Mesenchymal stem cell (in vitro differentiated cells and primary cell): ENCODE measurements around the gene MANSC4.
A peak's percentile ranks its signal among the peaks of the same experiment; 100 is the strongest.

Source experiments
- DNase-seq: peaks from one replicate; pipeline ENCODE4 v3.0.0-alpha.2; 2013
- H2AFZ ChIP-seq: one replicate; pipeline ENCODE4 v1.6.1; 2013; ENCODE audit warnings: low read depth, mild to moderate bottlenecking, control low read depth, inconsistent platforms, low read length, moderate library complexity
- H2AK5ac ChIP-seq: 2 replicates; pipeline ENCODE4 v1.6.1; 2013; ENCODE audit warnings: low read length, moderate library complexity, mild to moderate bottlenecking, inconsistent platforms; ENCODE audit not compliant: severe bottlenecking
- H2BK120ac ChIP-seq: one replicate; pipeline ENCODE4 v1.6.1; 2013; ENCODE audit warnings: low read depth, mild to moderate bottlenecking, inconsistent platforms, low read length, moderate library complexity
- H2BK12ac ChIP-seq, 2 experiments: one replicate each; pipeline ENCODE4 v1.6.1; 2013; ENCODE audit warnings: inconsistent platforms in 2 of 2, low read length in 2 of 2, mild to moderate bottlenecking in 2 of 2, moderate library complexity in 2 of 2, control low read depth in 1 of 2
- H2BK15ac ChIP-seq: one replicate; pipeline ENCODE4 v1.6.1; 2013; ENCODE audit warnings: mild to moderate bottlenecking, low read depth, inconsistent platforms; ENCODE audit not compliant: poor library complexity, severe bottlenecking
- H2BK5ac ChIP-seq: 2 replicates; pipeline ENCODE4 v1.6.1; 2013; ENCODE audit warnings: low read depth, mild to moderate bottlenecking, low read length, control low read depth, inconsistent platforms; ENCODE audit not compliant: poor library complexity, severe bottlenecking
- H3K14ac ChIP-seq, 2 experiments: one replicate each; pipeline ENCODE4 v1.6.1; 2013; ENCODE audit warnings: inconsistent platforms in 2 of 2, low read length in 2 of 2, control low read depth in 1 of 2, mild to moderate bottlenecking in 1 of 2, moderate library complexity in 1 of 2
- H3K18ac ChIP-seq, 2 experiments: one replicate each; pipeline ENCODE4 v1.6.1; 2013; ENCODE audit warnings: inconsistent platforms in 2 of 2, low read length in 2 of 2, control low read depth in 1 of 2, low read depth in 1 of 2, mild to moderate bottlenecking in 1 of 2
- H3K23ac ChIP-seq, 2 experiments: one replicate each; pipeline ENCODE4 v1.6.1; 2013; ENCODE audit warnings: inconsistent platforms in 2 of 2, low read length in 2 of 2, mild to moderate bottlenecking in 2 of 2, moderate library complexity in 2 of 2, control low read depth in 1 of 2
- H3K27ac ChIP-seq: 2 replicates; pipeline ENCODE4 v1.5.1; 2013; ENCODE audit warnings: mild to moderate bottlenecking, moderate library complexity, low read length, control low read depth, inconsistent platforms; ENCODE audit not compliant: poor library complexity, severe bottlenecking
- H3K27me3 ChIP-seq, 2 experiments: 2 replicates each; pipeline versions ENCODE4 v1.6.1 to v1.7.0; 2013; ENCODE audit warnings: low read length in 2 of 2, mild to moderate bottlenecking in 2 of 2, moderate library complexity in 2 of 2, control low read depth in 1 of 2, inconsistent platforms in 1 of 2; ENCODE audit not compliant: control insufficient read depth in 1 of 2, insufficient read depth in 1 of 2
- H3K36me3 ChIP-seq, 2 experiments: 2 replicates each; pipeline versions ENCODE4 v1.6.1 to v1.7.0; 2013; ENCODE audit warnings: low read length in 2 of 2, control low read depth in 1 of 2, inconsistent platforms in 1 of 2, low read depth in 1 of 2, mild to moderate bottlenecking in 1 of 2; ENCODE audit not compliant: insufficient read depth in 2 of 2, control insufficient read depth in 1 of 2
- H3K4ac ChIP-seq, 2 experiments: one replicate each; pipeline ENCODE4 v1.6.1; 2013; ENCODE audit warnings: inconsistent platforms in 2 of 2, low read length in 2 of 2, mild to moderate bottlenecking in 2 of 2, moderate library complexity in 2 of 2, control low read depth in 1 of 2, low read depth in 1 of 2
- H3K4me1 ChIP-seq: 2 replicates; pipeline ENCODE4 v1.6.1; 2013; ENCODE audit warnings: low read depth, low read length, control low read depth; ENCODE audit not compliant: control insufficient read depth, insufficient read depth
- H3K4me2 ChIP-seq: 2 replicates; pipeline ENCODE4 v1.6.1; 2013; ENCODE audit warnings: low read length, mild to moderate bottlenecking, inconsistent platforms; ENCODE audit not compliant: poor library complexity, severe bottlenecking
- H3K4me3 ChIP-seq, 2 experiments: 2 replicates each; pipeline versions ENCODE4 v1.5.1 to v1.7.0; 2013; ENCODE audit warnings: low read length in 2 of 2, mild to moderate bottlenecking in 2 of 2, control low read depth in 1 of 2, low read depth in 1 of 2; ENCODE audit not compliant: insufficient read depth in 1 of 2
- H3K79me1 ChIP-seq: replicated peaks from 2 replicates; pipeline ENCODE4 v1.6.1; 2013; ENCODE audit warnings: mild to moderate bottlenecking, control low read depth, low read length, inconsistent platforms; ENCODE audit not compliant: poor library complexity, severe bottlenecking
- H3K9ac ChIP-seq: 2 replicates; pipeline ENCODE4 v1.7.0; 2013; ENCODE audit warnings: mild to moderate bottlenecking, low read length, moderate library complexity
- H3K9me3 ChIP-seq: 2 replicates; pipeline ENCODE4 v1.7.0; 2013; ENCODE audit warnings: mild to moderate bottlenecking, low read length; ENCODE audit not compliant: control insufficient read depth
- H4K8ac ChIP-seq: one replicate; pipeline ENCODE4 v1.6.1; 2013; ENCODE audit warnings: inconsistent platforms, mild to moderate bottlenecking, low read length, moderate library complexity
- H4K91ac ChIP-seq: one replicate; pipeline ENCODE4 v1.6.1; 2013; ENCODE audit warnings: mild to moderate bottlenecking, low read length, inconsistent platforms
- WGBS: methylation state at CpG from one replicate; pipeline ENCODE4 v1.1.7; 2013; ENCODE audit warnings: mixed read lengths; 5-methylcytosine and 5-hydroxymethylcytosine counted together

Gene MANSC4

DNA sequence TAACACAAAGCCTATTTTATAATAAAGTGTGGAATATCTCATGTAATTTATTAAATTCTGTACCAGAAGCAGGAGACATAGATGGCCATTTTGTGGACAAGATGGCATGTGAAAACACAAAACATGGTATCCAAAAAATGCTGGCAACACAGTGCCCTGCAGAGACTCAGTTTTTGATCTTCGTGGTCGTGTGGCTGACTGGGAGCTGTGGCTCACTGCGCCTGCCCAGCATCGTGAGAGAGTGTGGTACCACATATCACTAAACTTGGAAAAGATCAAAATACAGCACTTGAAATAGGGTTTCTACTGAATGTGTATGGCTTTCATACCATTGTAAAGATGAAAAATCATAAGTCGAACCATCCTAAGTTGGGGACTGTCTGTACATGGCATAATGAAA is 43.0 kb upstream of the MANSC4 start:
- Histone ChIP-seq H3K4me1 (peaks cover 4% of the 10 kb centered on the region), H3K18ac (no peak overlapping the region), H3K4ac (no peak overlapping the region), H2BK5ac (no peak overlapping the region), H2AK5ac (no peak overlapping the region), H3K14ac (no peak overlapping the region), H3K27ac (no peak overlapping the region), H2AFZ (no peak overlapping the region), H3K79me1 (no peaks in the 10 kb centered on the region), H3K4me3 (no peak overlapping the region), H4K8ac (no peak overlapping the region), H2BK120ac (no peak overlapping the region), H3K36me3 (no peaks in the 10 kb centered on the region), H2BK12ac (no peak overlapping the region), H3K9ac (no peak overlapping the region), H2BK15ac (no peak overlapping the region), H3K4me2 (no peak overlapping the region), H4K91ac (no peak overlapping the region), H3K9me3 (no peaks in the 10 kb centered on the region), H3K27me3 (no peaks in the 10 kb centered on the region), H3K23ac (peak overlapping the region in 1 of 2 experiments; percentile 65)
- 92% methylated on average over 4 of the region's 5 CpGs for WGBS
- no peak for DNase-seq

DNA sequence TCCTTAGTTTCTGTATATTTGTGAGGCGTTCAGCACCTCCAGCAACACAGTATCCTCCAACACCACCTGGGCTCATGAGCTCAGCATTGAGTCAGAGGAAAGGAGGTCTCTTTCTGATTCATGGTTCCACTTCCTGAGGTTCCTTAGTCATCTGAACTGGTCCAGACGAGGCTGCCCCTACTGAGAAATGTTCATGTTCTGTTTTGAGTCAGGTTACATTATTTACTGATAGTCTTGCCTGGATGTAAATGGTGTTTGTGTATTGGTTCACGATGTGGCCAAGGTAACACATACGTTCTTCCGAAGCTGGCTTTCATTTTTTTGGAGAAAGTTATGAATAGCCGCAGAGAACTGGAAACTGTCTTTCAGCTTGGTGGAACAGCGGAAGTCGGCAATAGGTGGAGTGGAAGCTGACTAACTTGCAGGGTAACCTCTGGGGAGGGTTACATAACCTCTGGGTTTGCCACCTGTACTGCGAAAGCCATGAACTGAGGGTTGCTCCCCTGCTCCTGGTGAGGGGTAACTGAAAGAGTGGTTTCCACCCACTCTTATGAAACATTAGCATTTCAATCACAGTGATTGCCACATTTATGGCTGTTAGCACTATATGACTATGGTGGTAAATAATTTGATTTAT is 42.2 kb upstream of the MANSC4 start:
- Histone ChIP-seq H3K4ac (no peak overlapping the region), H4K8ac (no peak overlapping the region), H2AK5ac (no peak overlapping the region), H3K9me3 (no peaks in the 10 kb centered on the region), H3K27me3 (no peaks in the 10 kb centered on the region), H3K4me1 (peaks cover 4% of the 10 kb centered on the region), H3K18ac (no peak overlapping the region), H3K36me3 (no peaks in the 10 kb centered on the region), H3K79me1 (no peaks in the 10 kb centered on the region), H2BK5ac (no peak overlapping the region), H3K27ac (no peak overlapping the region), H2BK120ac (no peak overlapping the region), H2AFZ (no peak overlapping the region), H4K91ac (no peak overlapping the region), H3K23ac (no peak overlapping the region), H2BK12ac (peak overlapping the region in 1 of 2 experiments; percentile 18), H3K9ac (peak overlapping the region; percentile 88), H3K4me3 (no peak overlapping the region), H2BK15ac (no peak overlapping the region), H3K4me2 (no peak overlapping the region), H3K14ac (no peak overlapping the region)
- WGBS: 58% methylated on average over 9 of the region's 9 CpGs
- peak; percentile 70 for DNase-seq

DNA sequence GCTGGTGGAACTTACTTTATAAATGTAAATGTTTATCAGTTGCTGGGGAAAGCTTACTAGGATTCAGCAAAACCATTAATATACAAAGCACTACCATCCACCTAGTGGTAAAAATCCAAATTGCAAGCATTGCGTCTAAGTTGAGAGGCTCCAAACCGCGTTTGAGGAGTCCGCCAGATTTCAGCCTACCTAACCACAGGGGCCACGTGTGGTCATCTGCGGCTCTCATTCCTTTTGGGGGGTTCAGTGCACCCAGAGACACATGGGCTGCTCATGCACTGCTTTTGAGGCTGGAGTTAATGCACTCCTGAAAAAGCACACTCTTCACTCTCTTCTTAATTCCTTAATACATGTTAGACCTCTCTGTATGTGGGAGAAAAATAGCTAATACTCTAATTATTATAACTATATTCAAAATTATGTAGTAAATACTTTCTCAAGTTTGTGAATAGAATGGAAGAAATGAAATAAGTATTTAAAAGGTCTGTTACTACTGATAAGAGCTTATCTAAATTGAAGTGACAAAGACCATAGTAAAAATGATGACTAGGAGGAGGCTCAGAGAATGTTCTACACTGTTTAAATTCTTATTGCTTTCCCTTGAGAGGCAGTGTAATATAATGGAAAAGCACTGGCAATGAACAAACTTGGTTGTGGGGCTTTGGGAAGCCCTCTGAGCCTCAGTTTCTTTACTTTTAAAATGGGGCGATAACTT is 41.4 kb upstream of the MANSC4 start:
- Histone ChIP-seq H3K79me1 (no peaks in the 10 kb centered on the region), H4K91ac (no peak overlapping the region), H2BK12ac (no peak overlapping the region), H2BK120ac (no peak overlapping the region), H2BK5ac (no peak overlapping the region), H3K27me3 (no peaks in the 10 kb centered on the region), H4K8ac (no peak overlapping the region), H3K4me2 (peak overlapping the region; percentile 77), H2AK5ac (no peak overlapping the region), H2AFZ (peak overlapping the region; percentile 44), H3K4ac (no peak overlapping the region), H3K36me3 (no peaks in the 10 kb centered on the region), H2BK15ac (no peak overlapping the region), H3K9me3 (no peaks in the 10 kb centered on the region), H3K27ac (peak overlapping the region; percentile 34), H3K14ac (peak overlapping the region in 1 of 2 experiments; percentile 36), H3K4me1 (peaks cover 4% of the 10 kb centered on the region), H3K9ac (peak overlapping the region; percentile 88), H3K18ac (peak overlapping the region in 1 of 2 experiments; percentile 31), H3K4me3 (peak overlapping the region in 1 of 2 experiments; percentile 55), H3K23ac (peak overlapping the region in 1 of 2 experiments; percentile 73)
- 6% methylated on average over 6 of the region's 7 CpGs for WGBS
- peak; percentile 77 for DNase-seq

DNA sequence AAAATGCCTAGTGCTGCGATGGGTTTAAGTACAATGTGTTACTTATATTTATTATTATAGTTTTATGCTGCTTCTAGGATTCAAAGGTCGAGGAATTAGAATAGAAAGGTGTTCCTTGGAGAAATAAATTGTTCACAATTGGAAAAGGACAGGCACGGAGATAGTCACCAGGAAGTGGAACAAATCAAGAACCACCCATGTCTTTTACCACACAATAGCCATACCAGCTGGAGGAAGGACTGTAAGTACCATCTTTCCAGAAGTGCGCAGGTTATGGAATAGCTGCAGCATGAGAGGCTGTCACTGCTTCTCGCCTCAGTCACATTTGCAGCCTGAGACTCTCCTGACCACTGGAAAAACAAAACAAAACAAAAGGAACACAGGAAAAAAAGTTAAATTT is 40.5 kb upstream of the MANSC4 start:
- H3K9ac ChIP-seq: peak overlapping the region; percentile 88
- no peak overlapping the region for H3K23ac ChIP-seq
- H4K8ac ChIP-seq: no peak overlapping the region
- H2AK5ac ChIP-seq: no peak overlapping the region
- DNase-seq: no peak
- H3K4me3 ChIP-seq: no peak overlapping the region
- no peak overlapping the region for H3K14ac ChIP-seq
- 74% methylated on average over 3 of the region's 5 CpGs for WGBS
- H2BK120ac ChIP-seq: no peak overlapping the region
- no peak overlapping the region for H2BK15ac ChIP-seq
- H3K27me3 ChIP-seq: no peaks in the 10 kb centered on the region
- H3K36me3 ChIP-seq: no peaks in the 10 kb centered on the region
- no peak overlapping the region for H4K91ac ChIP-seq
- H3K4ac ChIP-seq: no peak overlapping the region
- H3K27ac ChIP-seq: no peak overlapping the region
- no peak overlapping the region for H3K4me2 ChIP-seq
- peaks cover 4% of the 10 kb centered on the region for H3K4me1 ChIP-seq
- H2AFZ ChIP-seq: no peak overlapping the region
- peak overlapping the region in 1 of 2 experiments; percentile 38 for H2BK12ac ChIP-seq
- H3K18ac ChIP-seq: no peak overlapping the region
- no peaks in the 10 kb centered on the region for H3K9me3 ChIP-seq
- no peak overlapping the region for H2BK5ac ChIP-seq
- no peaks in the 10 kb centered on the region for H3K79me1 ChIP-seq
